K562 (cell line): ENCODE measurements around the gene SLC12A9.

Source experiments
- CTCF ChIP-seq, 3 experiments: IDR thresholded peaks in 2 of 3; conservative IDR thresholded peaks in 1 of 3; 2 replicates each; pipeline ENCODE4 v1.5.1; 2011 to 2012; ENCODE audit warnings: low read length in 3 of 3, mild to moderate bottlenecking in 3 of 3, control low read depth in 2 of 3, improper control_type of control experiment in 1 of 3, inconsistent platforms in 1 of 3, low read depth in 1 of 3, mixed read lengths in 1 of 3, moderate library complexity in 1 of 3; ENCODE audit not compliant: insufficient read depth in 2 of 3
- EGR1 ChIP-seq: fragments of 450-650 bp; conservative IDR thresholded peaks from 2 replicates; pipeline ENCODE4 v1.6.1; 2017; ENCODE audit warnings: mild to moderate bottlenecking
- HMGXB4 ChIP-seq: sonication (generic); formaldehyde crosslinking; IDR thresholded peaks from 2 replicates; pipeline ENCODE4 v1.8.1; 2023; ENCODE audit warnings: mild to moderate bottlenecking, missing genetic modification reagents
- MTA1 ChIP-seq: fragments of 450-650 bp; IDR thresholded peaks from 2 replicates; pipeline ENCODE4 v1.6.1; 2017; ENCODE audit warnings: borderline replicate concordance
- PML ChIP-seq: IDR thresholded peaks from 2 replicates; pipeline ENCODE4 v1.6.1; 2012; ENCODE audit warnings: low read length, inconsistent platforms
- POLR2A ChIP-seq: fragments of 450-650 bp; conservative IDR thresholded peaks from 2 replicates; pipeline ENCODE4 v1.6.1; 2016
- POLR2AphosphoS2 ChIP-seq: IDR thresholded peaks from 2 replicates; pipeline ENCODE4 v1.6.1; 2012; ENCODE audit warnings: low read length, improper control_type of control experiment
- ZNF347 ChIP-seq: fragments of 450-650 bp; formaldehyde crosslinking; IDR thresholded peaks from 2 replicates; pipeline ENCODE4 v1.4.0; 2020; ENCODE audit warnings: low read depth, mild to moderate bottlenecking, moderate library complexity

GRCh38 chr7:100804681-100805431 lies 47.7 kb upstream of the SLC12A9 start:
- TF ChIP-seq EGR1, result no peak
- no peak for TF ChIP-seq POLR2AphosphoS2
- no peak for TF ChIP-seq POLR2A
- TF ChIP-seq ZNF347 (CRISPR knock-in tag), result no peak
- TF ChIP-seq MTA1, result no peak
- TF ChIP-seq HMGXB4 (CRISPR knock-in tag), result no peak
- no peak for TF ChIP-seq CTCF (IDR thresholded peaks at IDR 0.05 in 2 of 3, conservative IDR thresholded peaks at IDR 0.05 in 1 of 3; ENCODE audit: insufficient read depth in 2 of 3, low read depth in 1 of 3, low read length in 3 of 3)
- no peak for TF ChIP-seq PML
